AG09319 (cell line): ENCODE measurements around the gene COPZ2.
"Not testable (repeated sequence)": the region's sequence is repeated elsewhere in the genome, so short reads cannot be mapped to it uniquely, and the experiment has no call there.

Source experiments
- DNase-seq: peaks from one replicate; pipeline ENCODE4 v3.0.0-alpha.2; 2010; ENCODE audit warnings: low read depth; ENCODE audit errors: extremely low read depth
- CTCF ChIP-seq: IDR thresholded peaks from 2 replicates; pipeline ENCODE4 v1.5.1; 2011; ENCODE audit warnings: low read depth, mild to moderate bottlenecking, inconsistent platforms, low read length, moderate library complexity

Gene COPZ2

GRCh38 chr17:48037838-48038323 is 284 bp upstream of the COPZ2 start:
- TF ChIP-seq CTCF, result no peak
- DNase-seq, result no peak

DNA sequence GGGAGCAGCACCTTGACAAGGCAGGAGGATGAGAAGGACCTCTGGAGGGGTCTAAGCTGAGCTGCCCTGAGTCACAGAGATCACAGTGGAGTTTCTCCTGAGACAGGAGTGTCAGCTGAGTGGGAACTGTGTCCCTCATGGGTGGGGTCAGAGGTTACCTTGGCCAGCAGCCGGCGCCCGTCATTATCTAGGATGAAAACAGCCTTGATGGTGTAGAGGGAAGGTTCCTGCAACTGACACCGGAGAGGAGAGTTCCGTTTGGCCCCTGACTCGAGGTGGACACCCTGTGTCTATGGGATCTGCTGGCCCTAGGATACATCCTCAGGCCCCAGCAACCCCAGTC is 933 bp downstream of the COPZ2 start:
- no peak for DNase-seq
- no peak for TF ChIP-seq CTCF

DNA sequence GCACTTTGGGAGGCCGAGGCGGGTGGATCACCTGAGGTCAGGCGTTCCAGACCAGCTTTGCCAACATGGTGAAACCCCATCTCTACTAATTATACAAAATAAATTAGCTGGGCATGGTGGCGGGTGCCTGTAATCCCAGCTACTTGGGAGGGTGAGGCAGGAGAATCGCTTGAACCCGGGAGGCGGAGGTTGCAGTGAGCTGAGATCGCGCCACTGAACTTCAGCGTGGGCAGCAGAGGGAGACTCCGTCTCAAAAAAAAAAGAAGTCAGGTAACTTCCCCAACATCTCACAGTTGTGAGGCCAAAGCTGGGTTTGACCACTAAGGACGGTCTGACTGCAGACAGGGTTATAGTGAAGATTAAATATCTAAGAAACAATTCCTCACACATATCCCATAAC is 2.9 kb downstream of the COPZ2 start:
- not testable (repeated sequence) for DNase-seq

DNA sequence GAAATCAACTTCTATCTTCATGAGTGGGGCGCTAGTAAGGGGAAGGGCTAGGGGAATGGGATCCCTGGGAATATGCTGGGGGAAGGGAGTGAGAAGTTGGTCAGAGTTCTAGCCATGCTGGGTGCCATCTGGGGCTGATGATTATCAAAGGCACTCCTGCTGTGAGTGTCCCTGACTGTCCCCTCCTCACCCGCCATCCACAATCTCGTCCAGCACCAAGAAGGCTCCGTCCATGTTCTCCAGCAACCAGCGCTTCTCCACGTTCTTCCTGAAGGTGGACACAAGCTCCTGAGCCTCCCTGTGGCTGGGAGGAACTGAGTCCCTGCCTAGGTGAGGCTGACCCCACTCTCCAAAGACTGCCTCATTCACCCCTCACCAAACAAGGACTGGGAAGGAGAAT is 5.6 kb downstream of the COPZ2 start:
- no peak for DNase-seq
- no peak for TF ChIP-seq CTCF

GRCh38 chr17:48030531-48030930 is 7.1 kb downstream of the COPZ2 start:
- no peak for DNase-seq
- no peak for TF ChIP-seq CTCF

GRCh38 chr17:48028736-48029135 is 8.9 kb downstream of the COPZ2 start:
- no peak for TF ChIP-seq CTCF
- no peak for DNase-seq

GRCh38 chr17:48027322-48027981 is 10.1 kb downstream of the COPZ2 start:
- no peak for DNase-seq
- no peak for TF ChIP-seq CTCF
